NCI-H1930 (cell line): Measurements from ENCODE around the gene EARS2.
"Not testable (repeated sequence)": the region's sequence is repeated elsewhere in the genome, so short reads cannot be mapped to it uniquely, and the experiment has no call there.

Source experiments
- DNase-seq, 2 experiments: peaks; one replicate each; lab custom pipeline; 2025; lab: John Stamatoyannopoulos, UW

EARS2 gene

GRCh38 chr16:23527961-23528643, 29.0 kb downstream of the EARS2 start:
- DNase-seq = no peak

GRCh38 chr16:23524886-23525285, 32.3 kb downstream of the EARS2 start:
- DNase-seq = no peak

GRCh38 chr16:23523876-23524385, 33.2 kb downstream of the EARS2 start:
- DNase-seq = no peak

GRCh38 chr16:23523321-23523720, 33.8 kb downstream of the EARS2 start:
- DNase-seq = no peak

- DNase-seq = no peak
These were observed 35.2 kb downstream of the EARS2 start for GRCh38 chr16:23521965-23522364.

- no peak for DNase-seq
These were observed 36.0 kb downstream of the EARS2 start for GRCh38 chr16:23521037-23521743.

GRCh38 chr16:23520500-23520899, 36.6 kb downstream of the EARS2 start:
- DNase-seq = no peak

GRCh38 chr16:23519282-23519681, 37.9 kb downstream of the EARS2 start:
- DNase-seq = no peak

- DNase-seq = no peak
These were observed 38.7 kb downstream of the EARS2 start for GRCh38 chr16:23518435-23518891.

- DNase-seq = no peak
These were observed 40.6 kb downstream of the EARS2 start for GRCh38 chr16:23516366-23517137.

- no peak for DNase-seq
These were observed 41.3 kb downstream of the EARS2 start for GRCh38 chr16:23515881-23516280.

- no peak for DNase-seq
These were observed 42.6 kb downstream of the EARS2 start for GRCh38 chr16:23514381-23515152.

GRCh38 chr16:23512168-23512695, 44.9 kb downstream of the EARS2 start:
- no peak for DNase-seq

GRCh38 chr16:23511731-23512130, 45.4 kb downstream of the EARS2 start:
- no peak for DNase-seq

GRCh38 chr16:23510915-23511270, 46.3 kb downstream of the EARS2 start:
- DNase-seq = not testable (repeated sequence)

- DNase-seq = peak; percentile 65 to 81
These were observed 46.8 kb downstream of the EARS2 start, which contains the start of gene GGA2 for GRCh38 chr16:23510164-23510914. Gene GGA2 (minus strand): TSS chr16:23510494. CDS start chr16:23510411, 83 bp downstream.

GRCh38 chr16:23509782-23510163, 47.4 kb downstream of the EARS2 start:
- no peak for DNase-seq

GRCh38 chr16:23509441-23509754, 47.8 kb downstream of the EARS2 start:
- no peak for DNase-seq

- no peak for DNase-seq
These were observed 48.3 kb downstream of the EARS2 start for GRCh38 chr16:23508589-23509440.

- no peak for DNase-seq
These were observed 50.5 kb downstream of the EARS2 start for GRCh38 chr16:23506606-23506994.
